PC-3 (cell line): ENCODE measurements around the gene DIRAS1. TPM values are rescaled to one million over a fixed set of nuclear protein-coding genes. Genes with fewer than 3 reads are reported as not detected.

Experiments used
- ATAC-seq: fragments of 200-7000 bp; cut with Tn5 transposase; 2 replicates; pipeline ENCODE4 v1.9.1; 2020; ENCODE audit warnings: mild to moderate bottlenecking, moderate library complexity
- BruUV-seq: library from RNA; stranded (reverse); fragments of 400-500 nt; replicated peaks from 2 replicates; lab custom pipeline; 2021; lab: Mats Ljungman, UMichigan
- CTCF ChIA-PET: fragments of 300-600 bp; sonication (Branson Sonifier 250); formaldehyde crosslinking; loops from one replicate; lab custom pipeline; 2022; ENCODE audit warnings: antibody characterized with exemption; lab: Charles Lee
- POLR2A ChIA-PET: fragments of 300-600 bp; sonication (Branson Sonifier 250); formaldehyde crosslinking; loops from one replicate; lab custom pipeline; 2022; ENCODE audit warnings: antibody characterized with exemption; ENCODE audit not compliant: unreplicated experiment; lab: Charles Lee
- DNase-seq: peaks from one replicate; pipeline ENCODE4 v3.0.0-alpha.2; 2015
- H2AFZ ChIP-seq: fragments of 300-600 bp; sonication (generic); 2 replicates; pipeline ENCODE4 v1.6.0; 2016; ENCODE audit warnings: antibody characterized with exemption, low read length
- H3F3A ChIP-seq: fragments of 300-600 bp; sonication (generic); one replicate; pipeline ENCODE4 v1.6.0; 2017; ENCODE audit warnings: antibody characterized with exemption, low read length, control low read depth, mild to moderate bottlenecking; ENCODE audit not compliant: unreplicated experiment
- H3K27ac ChIP-seq: fragments of 300-600 bp; sonication (generic); 2 replicates; pipeline ENCODE4 v1.5.1; 2016; ENCODE audit warnings: mild to moderate bottlenecking, low read length
- H3K27me3 ChIP-seq: fragments of 300-600 bp; sonication (generic); 2 replicates; pipeline ENCODE4 v1.6.1; 2016; ENCODE audit warnings: low read length, mixed read lengths
- H3K36me3 ChIP-seq: fragments of 300-600 bp; sonication (generic); 2 replicates; pipeline ENCODE4 v1.6.1; 2016; ENCODE audit warnings: low read depth, mixed run types, low read length, mixed read lengths
- H3K4me1 ChIP-seq: fragments of 300-600 bp; sonication (generic); 2 replicates; pipeline ENCODE4 v1.5.1; 2016; ENCODE audit warnings: low read length; ENCODE audit not compliant: insufficient read depth
- H3K4me2 ChIP-seq: fragments of 300-600 bp; sonication (generic); 2 replicates; pipeline ENCODE4 v1.6.0; 2016; ENCODE audit warnings: low read length
- H3K4me3 ChIP-seq: fragments of 300-600 bp; sonication (generic); 2 replicates; pipeline ENCODE4 v1.5.1; 2016; ENCODE audit warnings: mild to moderate bottlenecking, low read length, mixed read lengths
- H3K79me2 ChIP-seq: fragments of 300-600 bp; sonication (generic); 2 replicates; pipeline ENCODE4 v1.6.1; 2017; ENCODE audit warnings: low read length, mixed read lengths
- H3K9ac ChIP-seq: fragments of 300-600 bp; sonication (generic); 2 replicates; pipeline ENCODE4 v1.6.0; 2016; ENCODE audit warnings: mild to moderate bottlenecking, low read length
- H3K9me2 ChIP-seq: fragments of 300-600 bp; sonication (generic); replicated peaks from 2 replicates; pipeline ENCODE4 v1.6.1; 2016; ENCODE audit warnings: mixed run types, low read length, mixed read lengths
- H3K9me3 ChIP-seq: fragments of 300-600 bp; sonication (generic); 2 replicates; pipeline ENCODE4 v1.6.1; 2016; ENCODE audit warnings: low read length, mixed read lengths
- H4K20me1 ChIP-seq: fragments of 300-600 bp; sonication (generic); 2 replicates; pipeline ENCODE4 v1.6.1; 2016; ENCODE audit warnings: low read length, mixed read lengths
- EZH2 ChIP-seq: fragments of 300-600 bp; sonication (generic); IDR thresholded peaks from one replicate; pipeline ENCODE4 v1.6.1; 2017; ENCODE audit warnings: antibody characterized with exemption, mild to moderate bottlenecking, low read length; ENCODE audit not compliant: unreplicated experiment
- EZH2phosphoT487 ChIP-seq: fragments of 300-600 bp; sonication (generic); IDR thresholded peaks from 2 replicates; pipeline ENCODE4 v1.6.1; 2018; ENCODE audit warnings: mild to moderate bottlenecking, antibody characterized with exemption, low read length, borderline replicate concordance
- intact Hi-C: fragments of 100-400 bp; cut with micrococcal nuclease; formaldehyde crosslinking; loops from 2 replicates; pipeline ENCODE4 v1.9.0; 2023
- total RNA-seq: library from RNA; depleted of rRNA; stranded (reverse); fragments of >200 nt; gene quantifications from 2 replicates; pipeline ENCODE4 v1.2.3, GENCODE V29; 2014
- TF ChIP-seq, protein P1 (sequence below): fragments of 300-600 bp; sonication (generic); conservative IDR thresholded peaks from 2 replicates; pipeline ENCODE4 v1.5.1; 2017; ENCODE audit warnings: antibody characterized with exemption, low read depth, mild to moderate bottlenecking, low read length

DIRAS1 gene
- total RNA-seq, 1 experiment from 2014 or later = 2.0 TPM

- H3K9ac ChIP-seq = no peak overlapping the region
- no peak overlapping the region for H3K4me3 ChIP-seq
- no peaks in the 10 kb centered on the region for H3F3A ChIP-seq
- H3K9me2 ChIP-seq = no peaks in the 10 kb centered on the region
- H2AFZ ChIP-seq = no peak overlapping the region
- TF ChIP-seq EZH2 = no peak
- TF ChIP-seq EZH2phosphoT487 = no peak
- TF ChIP-seq, protein P1, sequence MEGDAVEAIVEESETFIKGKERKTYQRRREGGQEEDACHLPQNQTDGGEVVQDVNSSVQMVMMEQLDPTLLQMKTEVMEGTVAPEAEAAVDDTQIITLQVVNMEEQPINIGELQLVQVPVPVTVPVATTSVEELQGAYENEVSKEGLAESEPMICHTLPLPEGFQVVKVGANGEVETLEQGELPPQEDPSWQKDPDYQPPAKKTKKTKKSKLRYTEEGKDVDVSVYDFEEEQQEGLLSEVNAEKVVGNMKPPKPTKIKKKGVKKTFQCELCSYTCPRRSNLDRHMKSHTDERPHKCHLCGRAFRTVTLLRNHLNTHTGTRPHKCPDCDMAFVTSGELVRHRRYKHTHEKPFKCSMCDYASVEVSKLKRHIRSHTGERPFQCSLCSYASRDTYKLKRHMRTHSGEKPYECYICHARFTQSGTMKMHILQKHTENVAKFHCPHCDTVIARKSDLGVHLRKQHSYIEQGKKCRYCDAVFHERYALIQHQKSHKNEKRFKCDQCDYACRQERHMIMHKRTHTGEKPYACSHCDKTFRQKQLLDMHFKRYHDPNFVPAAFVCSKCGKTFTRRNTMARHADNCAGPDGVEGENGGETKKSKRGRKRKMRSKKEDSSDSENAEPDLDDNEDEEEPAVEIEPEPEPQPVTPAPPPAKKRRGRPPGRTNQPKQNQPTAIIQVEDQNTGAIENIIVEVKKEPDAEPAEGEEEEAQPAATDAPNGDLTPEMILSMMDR = no peak
- H3K9me3 ChIP-seq = no peaks in the 10 kb centered on the region
- intact Hi-C loops = no loop called here
- no peak overlapping the region for H3K27ac ChIP-seq
- no peaks in the 10 kb centered on the region for H4K20me1 ChIP-seq
- no peak overlapping the region for H3K4me2 ChIP-seq
- ATAC-seq (no peak), DNase-seq (no peak)
- ChIA-PET POLR2A (no interaction called here), CTCF (interaction anchor here (0.5 kb wide), 1 partner anchor 111 kb away, joined by 5 read pairs; no protein-coding TSS in a partner anchor)
- H3K36me3 ChIP-seq = no peaks in the 10 kb centered on the region; the same call in 1 of the 2 replicates
- no TSS peak for BruUV-seq
- no peaks in the 10 kb centered on the region for H3K79me2 ChIP-seq
- no peaks in the 10 kb centered on the region for H3K4me1 ChIP-seq
- H3K27me3 ChIP-seq = no peaks in the 10 kb centered on the region
Measured at GRCh38 chr19:2759362-2759761, 38.2 kb upstream of the DIRAS1 start.

- no peaks in the 10 kb centered on the region; the same call in 1 of the 2 replicates for H3K36me3 ChIP-seq
- intact Hi-C loops = no loop called here
- no TSS peak for BruUV-seq
- no peaks in the 10 kb centered on the region for H3K9me2 ChIP-seq
- no peaks in the 10 kb centered on the region for H3K9me3 ChIP-seq
- DNase-seq = no peak
- H3K4me2 ChIP-seq = no peak overlapping the region
- H2AFZ ChIP-seq = no peak overlapping the region
- no peak overlapping the region for H3K27ac ChIP-seq
- TF ChIP-seq, protein P1 = no peak
- no peak for TF ChIP-seq EZH2
- TF ChIP-seq EZH2phosphoT487 = no peak
- no peaks in the 10 kb centered on the region for H3K79me2 ChIP-seq
- H3F3A ChIP-seq = no peaks in the 10 kb centered on the region
- H3K9ac ChIP-seq = no peak overlapping the region
- POLR2A ChIA-PET = no interaction called here
- H3K27me3 ChIP-seq = no peaks in the 10 kb centered on the region
- no peaks in the 10 kb centered on the region for H4K20me1 ChIP-seq
- no peaks in the 10 kb centered on the region for H3K4me1 ChIP-seq
- CTCF ChIA-PET = no interaction called here
- ATAC-seq = no peak
- H3K4me3 ChIP-seq = no peak overlapping the region
Measured at GRCh38 chr19:2758601-2759313, 37.6 kb upstream of the DIRAS1 start.
